Epithelial cell of esophagus (primary cell): ENCODE results near the gene EBF3.
"Not testable (repeated sequence)": the region's sequence is repeated elsewhere in the genome, so short reads cannot be mapped to it uniquely, and the experiment has no call there.

ENCODE experiments used
- DNase-seq: peaks from one replicate; pipeline ENCODE4 v3.0.0; 2010; ENCODE audit warnings: low read depth
- H3K4me3 ChIP-seq: 2 replicates; pipeline ENCODE4 v1.5.1; 2011; ENCODE audit warnings: mild to moderate bottlenecking, low read length, control low read depth
- CTCF ChIP-seq: IDR thresholded peaks from 2 replicates; pipeline ENCODE4 v1.5.1; 2011; ENCODE audit warnings: low read depth, mild to moderate bottlenecking, low read length, control low read depth, inconsistent platforms; ENCODE audit not compliant: insufficient read depth; ENCODE audit errors: missing control alignments

The EBF3 gene

GRCh38 chr10:129926066-129927055, 37.7 kb downstream of the EBF3 start:
- no peak overlapping the region for H3K4me3 ChIP-seq
- no peak for DNase-seq
- no peak for TF ChIP-seq CTCF

GRCh38 chr10:129924375-129925085, 39.5 kb downstream of the EBF3 start:
- no peak overlapping the region for H3K4me3 ChIP-seq
- DNase-seq, result no peak
- TF ChIP-seq CTCF, result no peak

- no peak for TF ChIP-seq CTCF
- DNase-seq, result no peak
- no peak overlapping the region for H3K4me3 ChIP-seq
Observed at GRCh38 chr10:129922598-129923123, 41.4 kb downstream of the EBF3 start.

- TF ChIP-seq CTCF, result no peak
Observed at GRCh38 chr10:129921801-129922597, 42.1 kb downstream of the EBF3 start.

GRCh38 chr10:129921065-129921670, 42.9 kb downstream of the EBF3 start:
- no peak for DNase-seq
- no peak for TF ChIP-seq CTCF

More at GRCh38 chr10:129921801-129922597, 42.1 kb downstream of the EBF3 start:
- no peak for DNase-seq
- H3K4me3 ChIP-seq, result no peak overlapping the region

GRCh38 chr10:129920187-129920586, 43.9 kb downstream of the EBF3 start:
- DNase-seq, H3K4me3 ChIP-seq: not testable (repeated sequence)

More at GRCh38 chr10:129921065-129921670, 42.9 kb downstream of the EBF3 start:
- H3K4me3 ChIP-seq, result no peak overlapping the region
